ENCODE results near the gene CCL25.
"Not testable (repeated sequence)": the region's sequence is repeated elsewhere in the genome, so short reads cannot be mapped to it uniquely, and the experiment has no call there.

The CCL25 gene

DNA sequence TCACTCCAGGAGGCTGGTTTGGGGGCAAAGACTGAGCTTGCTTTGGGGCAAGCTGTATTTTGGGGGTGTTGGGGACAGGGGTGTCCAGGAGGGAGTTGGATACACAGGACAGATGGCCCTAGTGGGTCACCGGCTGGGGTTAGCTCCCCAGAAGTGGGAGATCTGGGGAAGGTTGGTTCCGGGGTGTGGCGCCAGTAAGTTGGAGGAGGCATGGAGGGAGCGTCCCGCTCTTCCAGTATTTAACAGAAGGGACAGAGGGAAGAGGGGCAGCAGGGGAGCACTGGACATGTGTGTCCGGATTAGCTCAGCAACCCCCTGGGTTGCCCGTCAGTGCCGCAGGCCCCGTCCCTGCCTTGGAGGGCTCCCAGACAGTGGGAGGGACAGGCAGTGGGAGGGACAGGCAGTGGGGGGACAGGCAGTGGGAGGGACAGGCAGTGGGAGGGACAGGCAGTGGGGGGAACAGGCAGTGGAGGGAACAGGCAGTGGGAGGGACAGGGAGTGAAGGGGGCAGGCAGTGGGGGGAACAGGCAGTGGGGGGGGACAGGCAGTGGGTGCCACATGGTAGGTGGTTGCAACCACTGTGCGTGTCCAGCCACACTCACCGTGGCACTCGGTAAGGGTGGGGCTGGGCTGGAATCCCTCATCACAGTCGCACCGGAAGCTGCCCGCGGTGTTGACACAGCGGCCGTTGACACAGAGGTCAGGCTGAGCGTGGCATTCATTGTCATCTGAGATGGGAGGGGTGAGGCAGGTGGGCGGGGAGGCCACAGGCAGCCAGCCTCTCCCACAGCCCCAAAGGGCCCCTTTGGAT lies 33.2 kb downstream of the CCL25 start:
- no peak for DNase-seq (ENCODE audit: low read depth in 2 of 2, low spot score in 1 of 2)

DNA sequence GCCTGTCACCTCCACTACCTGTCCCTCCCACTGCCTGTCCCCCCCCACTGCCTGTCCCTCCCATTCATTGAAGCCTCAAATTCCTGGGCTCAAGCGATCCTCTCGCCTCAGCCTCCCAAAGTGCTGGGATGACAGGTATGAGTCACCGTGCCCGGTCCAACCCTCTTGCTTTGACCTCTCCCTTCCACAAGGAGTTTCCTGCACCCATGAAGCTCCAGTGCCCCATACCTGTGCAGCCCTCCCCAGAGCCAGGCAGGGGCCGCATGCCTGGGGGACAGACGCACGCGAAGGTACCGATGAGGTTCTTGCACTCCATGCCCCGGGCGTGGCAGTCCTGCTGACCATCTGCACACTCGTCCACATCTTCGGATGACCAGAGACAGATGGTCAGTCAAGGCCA lies 34.3 kb downstream of the CCL25 start:
- DNase-seq (ENCODE audit: low read depth in 2 of 2, low spot score in 1 of 2) = no peak

DNA sequence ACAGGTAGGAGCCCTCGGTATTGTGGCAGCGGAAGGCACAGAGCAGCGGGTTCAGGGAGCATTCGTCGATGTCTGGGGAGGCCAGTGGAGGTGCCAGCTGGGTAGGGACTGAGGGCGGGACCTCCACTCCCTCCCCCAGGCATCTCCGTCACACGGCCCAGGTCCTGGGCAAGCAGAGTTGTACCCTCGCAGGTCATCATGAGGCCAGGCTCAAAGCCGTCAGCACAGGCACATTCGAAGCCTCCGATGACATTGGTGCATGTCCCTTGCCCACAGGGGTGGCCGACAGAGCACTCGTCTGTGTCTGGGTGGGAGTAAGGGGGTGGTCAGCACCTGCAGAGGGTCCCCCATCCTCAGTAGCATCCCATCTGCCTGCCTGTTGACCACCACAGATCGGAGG lies 35.3 kb downstream of the CCL25 start:
- no peak for DNase-seq (ENCODE audit: low read depth in 2 of 2, low spot score in 1 of 2)

- DNase-seq (ENCODE audit: low read depth in 2 of 2, low spot score in 1 of 2) = no peak
Observed at GRCh38 chr19:8088752-8089663, 36.4 kb downstream of the CCL25 start.

- no peak for DNase-seq (ENCODE audit: low read depth in 2 of 2, low spot score in 1 of 2)
Observed at GRCh38 chr19:8089664-8090601, 37.4 kb downstream of the CCL25 start.

DNA sequence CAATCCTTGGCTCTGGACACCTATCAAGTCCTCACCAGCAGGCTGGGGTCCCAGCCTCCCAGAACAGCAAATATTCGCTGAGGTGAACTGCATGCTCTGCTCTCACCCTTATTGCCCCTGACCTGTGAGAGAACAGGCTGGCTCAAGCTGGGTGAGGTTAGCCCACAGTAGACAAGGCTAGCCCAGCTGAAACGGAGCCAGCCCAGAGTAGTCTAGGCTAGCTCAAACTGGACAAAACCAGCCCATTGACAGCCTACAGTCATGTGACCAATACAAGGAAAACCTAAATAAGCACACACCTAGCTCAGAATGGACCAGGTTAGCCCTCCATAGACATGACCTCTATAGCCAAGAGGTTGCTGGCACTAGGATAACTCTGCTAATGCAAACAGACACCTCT lies 38.4 kb downstream of the CCL25 start:
- no peak for DNase-seq (ENCODE audit: low read depth in 2 of 2, low spot score in 1 of 2)

DNA sequence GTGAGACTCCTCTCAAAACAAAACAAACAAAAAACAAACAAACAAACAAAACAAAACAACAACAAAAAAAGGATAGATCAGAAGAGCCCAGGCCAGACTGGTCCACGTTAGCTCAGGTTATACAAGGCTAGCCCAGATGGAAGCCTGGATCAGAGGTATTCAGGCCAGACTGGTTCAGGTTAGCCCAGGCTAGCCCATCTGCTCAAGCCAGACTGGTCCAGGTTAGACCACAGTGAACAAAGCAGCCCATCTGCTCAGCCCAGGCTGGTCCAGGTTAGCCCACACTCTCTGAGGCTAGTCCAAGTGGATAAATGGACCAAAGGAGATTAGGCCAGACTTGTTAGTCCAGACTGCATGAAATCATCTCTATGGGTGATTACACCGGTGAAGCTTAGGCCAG lies 41.2 kb downstream of the CCL25 start:
- DNase-seq (ENCODE audit: low read depth in 2 of 2, low spot score in 1 of 2) = no peak

DNA sequence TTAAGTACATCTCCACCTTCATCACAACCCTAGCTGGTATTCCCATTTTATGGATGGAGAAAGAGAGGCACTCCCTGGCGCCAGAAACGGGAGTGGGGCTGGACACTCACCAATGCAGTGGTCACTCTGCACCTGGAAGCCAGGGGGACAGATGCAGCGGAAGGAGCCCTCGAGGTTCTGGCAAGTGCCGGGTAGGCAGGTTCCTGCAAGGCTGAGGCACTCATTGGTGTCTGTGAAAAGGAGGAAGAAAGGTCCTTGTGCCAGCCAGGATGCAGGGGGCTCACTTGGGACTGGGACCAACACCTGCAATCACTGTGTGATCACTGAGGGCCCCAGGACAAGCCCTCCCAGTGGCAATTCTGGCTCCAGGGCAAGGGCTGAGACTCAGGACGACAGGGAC lies 41.8 kb downstream of the CCL25 start:
- no peak for DNase-seq (ENCODE audit: low read depth in 2 of 2, low spot score in 1 of 2)

- no peak for DNase-seq (ENCODE audit: low read depth in 2 of 2, low spot score in 1 of 2)
Observed at GRCh38 chr19:8095354-8095886, 42.9 kb downstream of the CCL25 start.

DNA sequence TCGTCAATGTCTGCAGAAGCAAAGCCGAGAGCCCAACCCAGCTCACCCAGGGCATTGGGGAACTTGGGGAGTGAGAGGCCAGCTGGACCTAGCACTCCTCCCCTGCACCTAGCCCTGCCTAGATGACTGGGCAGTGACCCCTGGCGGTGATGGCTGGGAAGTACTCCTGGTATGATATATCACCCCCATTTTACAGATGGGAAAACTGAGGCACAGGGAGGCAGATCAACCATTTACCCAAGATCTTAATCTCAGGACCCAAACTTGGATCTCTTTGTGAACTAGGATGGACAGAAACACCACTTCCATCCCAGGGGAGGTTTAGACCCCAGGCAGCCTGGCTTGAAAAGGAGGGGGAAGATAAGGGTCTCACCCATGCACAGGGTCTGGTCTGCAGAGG lies 43.5 kb downstream of the CCL25 start:
- DNase-seq (ENCODE audit: low read depth in 2 of 2, low spot score in 1 of 2) = no peak

DNA sequence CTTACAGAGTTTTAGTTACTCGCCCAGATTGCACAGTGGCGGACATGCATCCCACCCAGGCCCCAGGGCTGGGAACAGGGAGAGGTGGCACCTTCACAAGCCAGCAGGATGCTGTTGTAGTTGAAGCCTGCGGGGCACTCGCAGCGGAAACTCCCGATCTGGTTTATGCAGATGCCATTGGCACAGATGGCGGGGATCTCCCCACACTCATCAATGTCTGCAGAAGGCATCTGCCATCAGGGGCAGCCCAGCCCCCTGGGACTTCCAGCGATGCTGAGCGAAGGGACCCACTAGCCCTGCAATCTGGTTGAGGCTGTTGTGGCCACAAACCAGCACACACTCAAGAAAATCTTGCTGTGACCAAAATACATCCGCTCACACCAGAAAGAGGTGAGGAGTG lies 44.6 kb downstream of the CCL25 start:
- no peak for DNase-seq (ENCODE audit: low read depth in 2 of 2, low spot score in 1 of 2)

DNA sequence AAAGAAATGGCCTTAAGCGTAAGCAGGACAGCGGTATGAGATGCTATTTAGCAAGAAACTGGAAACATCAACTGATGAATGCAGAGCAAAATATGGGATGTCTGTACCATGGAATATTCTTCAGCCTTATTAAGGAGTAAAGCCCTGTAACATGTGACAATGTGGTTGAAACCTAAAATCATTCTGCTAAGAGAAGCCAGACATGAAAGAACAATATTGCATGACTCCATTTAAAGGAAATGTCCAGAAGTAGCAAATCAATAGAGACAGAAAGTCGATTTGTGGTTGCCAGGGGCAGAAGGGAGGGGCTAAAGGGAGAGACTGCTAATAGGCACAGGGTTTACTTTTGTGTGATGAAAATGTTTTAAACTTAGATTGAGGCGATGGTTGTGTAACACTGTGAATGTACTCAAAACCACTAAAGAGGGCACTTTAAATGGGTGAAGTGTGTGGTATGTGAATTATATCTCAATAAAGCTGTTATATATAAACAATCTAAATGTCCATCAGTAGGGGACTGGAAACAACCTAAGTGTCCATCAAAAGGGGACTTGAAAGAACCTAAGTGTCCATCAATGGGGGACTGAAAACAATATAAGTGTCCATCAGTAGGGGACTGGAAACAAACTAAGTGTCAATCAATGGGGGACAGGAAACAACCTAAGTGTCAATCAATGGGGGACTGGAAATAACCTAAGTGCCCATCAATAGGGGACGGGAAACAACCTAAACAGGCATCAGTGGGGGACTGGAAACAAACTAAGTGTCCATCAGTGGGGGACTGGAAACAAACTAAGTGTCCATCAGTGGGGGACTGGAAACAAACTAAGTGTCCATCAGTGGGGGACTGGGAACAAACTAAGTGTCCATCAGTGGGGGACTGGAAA lies 45.4 kb downstream of the CCL25 start:
- no peak for DNase-seq (ENCODE audit: low read depth in 2 of 2, low spot score in 1 of 2)

DNA sequence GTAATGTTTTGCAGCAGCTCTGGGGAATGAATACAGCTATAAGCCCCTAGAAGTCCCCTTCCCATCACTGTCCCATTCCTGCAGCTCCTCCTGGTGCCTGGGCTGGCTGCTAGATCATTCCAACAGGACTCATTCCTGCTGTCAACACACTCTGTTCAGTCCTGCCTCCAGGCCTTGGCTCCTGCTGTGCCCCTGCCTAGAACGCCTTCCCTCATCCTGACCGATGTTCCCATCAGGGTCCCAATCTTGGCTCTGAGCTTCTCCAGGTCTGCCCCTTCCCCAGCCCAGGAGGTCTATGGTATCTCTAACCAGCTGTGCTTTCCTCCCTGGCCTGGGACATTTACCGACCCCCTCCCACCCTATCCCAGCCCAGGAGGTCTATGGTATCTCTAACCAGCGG lies 48.8 kb downstream of the CCL25 start:
- no peak for DNase-seq (ENCODE audit: low read depth in 2 of 2, low spot score in 1 of 2)

DNA sequence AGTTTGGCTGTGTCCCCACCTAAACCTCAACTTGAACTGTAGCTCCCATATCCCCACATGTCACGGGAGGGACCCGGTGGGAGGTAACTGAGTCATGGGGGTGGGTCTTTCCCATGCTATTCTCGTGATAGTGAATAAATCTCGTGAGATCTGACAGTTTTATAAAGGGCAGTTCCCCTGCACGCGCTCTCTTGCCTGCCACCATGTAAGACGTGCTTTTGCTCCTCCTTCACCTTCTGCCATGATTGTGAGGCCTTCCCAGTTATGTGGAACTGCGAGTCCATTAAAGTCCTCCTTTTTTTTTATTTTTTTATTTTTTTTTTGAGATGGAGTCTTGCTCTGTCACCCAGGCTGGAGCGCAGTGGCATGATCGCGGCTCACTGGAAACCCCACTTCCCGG lies 49.4 kb downstream of the CCL25 start:
- not testable (repeated sequence) for DNase-seq (ENCODE audit: low read depth in 2 of 2, low spot score in 1 of 2)

- no peak for DNase-seq (ENCODE audit: low read depth in 2 of 2, low spot score in 1 of 2)
Observed at GRCh38 chr19:8105471-8105870, 52.9 kb downstream of the CCL25 start.

DNA sequence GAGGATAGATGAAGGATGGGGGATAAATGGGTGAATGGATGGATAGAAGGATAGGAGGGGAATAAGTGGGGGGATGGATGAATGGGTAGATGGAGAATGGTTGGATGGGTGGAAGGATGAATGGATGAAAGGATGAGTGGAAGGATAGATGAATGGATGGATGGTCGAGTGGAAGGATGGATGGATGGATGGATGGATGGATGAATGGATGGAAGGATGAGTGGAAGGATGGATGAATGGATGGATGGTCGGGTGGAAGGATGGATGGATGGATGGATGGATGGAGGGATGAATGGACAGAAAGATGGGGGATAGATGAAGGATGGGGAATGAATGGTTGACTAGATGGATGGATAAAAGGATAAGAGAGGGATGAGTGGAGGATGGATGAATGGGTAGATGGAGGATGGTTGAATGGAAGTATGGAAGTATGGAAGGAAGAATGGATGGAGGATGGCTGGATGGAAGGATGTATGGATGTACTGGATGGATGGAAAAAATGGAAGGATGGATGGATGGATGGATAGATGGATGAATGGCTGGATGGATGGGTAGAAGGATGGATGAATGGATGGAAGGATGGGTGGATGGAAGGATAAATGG lies 54.8 kb downstream of the CCL25 start:
- no peak for DNase-seq (ENCODE audit: low read depth in 2 of 2, low spot score in 1 of 2)

GRCh38 chr19:8108560-8109445 lies 56.2 kb downstream of the CCL25 start:
- DNase-seq (ENCODE audit: low read depth in 2 of 2, low spot score in 1 of 2) = no peak

- no peak for DNase-seq (ENCODE audit: low read depth in 2 of 2, low spot score in 1 of 2)
Observed at GRCh38 chr19:8109455-8109854, 56.9 kb downstream of the CCL25 start.

Data from stimulated activated CD8-positive, alpha-beta memory T cell treated with anti-CD3 and anti-CD28 coated beads, Interleukin-4, amount 100 ng/mL, for 1 hour (primary cell).